Osteoblast (primary cell): ENCODE data around the gene TCF7L2. TPM values are rescaled to one million over a fixed set of nuclear protein-coding genes. Genes with fewer than 3 reads are reported as not detected.
A peak's percentile ranks its signal among the peaks of the same experiment; 100 is the strongest.

ENCODE experiments used
- DNase-seq: peaks from one replicate; pipeline ENCODE4 v3.0.0; 2011; ENCODE audit warnings: low spot score, mixed read lengths; ENCODE audit not compliant: insufficient read length; ENCODE audit errors: missing footprints
- H2AFZ ChIP-seq: 2 replicates; pipeline ENCODE4 v1.6.0; 2011; ENCODE audit warnings: mild to moderate bottlenecking, low read length
- H3K27ac ChIP-seq: 2 replicates; pipeline ENCODE4 v1.5.1; 2011; ENCODE audit warnings: mild to moderate bottlenecking, low read depth, low read length, moderate library complexity
- H3K27me3 ChIP-seq: 2 replicates; pipeline ENCODE4 v1.6.0; 2012; ENCODE audit warnings: mild to moderate bottlenecking, control low read depth, inconsistent platforms, low read length, moderate library complexity; ENCODE audit not compliant: insufficient read depth
- H3K36me3 ChIP-seq: 2 replicates; pipeline ENCODE4 v1.5.1; 2011; ENCODE audit warnings: mild to moderate bottlenecking, low read length, control low read depth, moderate library complexity; ENCODE audit not compliant: insufficient read depth
- H3K4me1 ChIP-seq: 2 replicates; pipeline ENCODE4 v1.5.1; 2011; ENCODE audit warnings: mild to moderate bottlenecking, low read length, control low read depth, moderate library complexity; ENCODE audit not compliant: insufficient read depth
- H3K4me2 ChIP-seq: 2 replicates; pipeline ENCODE4 v1.6.0; 2011; ENCODE audit warnings: mild to moderate bottlenecking, low read length; ENCODE audit not compliant: insufficient read depth
- H3K4me3 ChIP-seq: fragments of 200-600 bp; sonication (generic); 3 replicates; pipeline ENCODE4 v1.5.1; 2012; ENCODE audit warnings: mild to moderate bottlenecking, low read length, inconsistent platforms; ENCODE audit not compliant: insufficient read depth
- H3K79me2 ChIP-seq: 2 replicates; pipeline ENCODE4 v1.6.0; 2012; ENCODE audit warnings: mild to moderate bottlenecking, low read length, control low read depth, inconsistent platforms; ENCODE audit not compliant: insufficient read depth
- H3K9me3 ChIP-seq: 2 replicates; pipeline ENCODE4 v1.5.1; 2011; ENCODE audit warnings: low read depth, low read length, control low read depth
- H4K20me1 ChIP-seq: 2 replicates; pipeline ENCODE4 v1.6.0; 2012; ENCODE audit warnings: mild to moderate bottlenecking, low read length, control low read depth; ENCODE audit not compliant: insufficient read depth
- total RNA-seq: library from RNA; depleted of rRNA; stranded (reverse); fragments of >200 nt; gene quantifications from 2 replicates; pipeline ENCODE4 v1.2.3, GENCODE V29; 2012
- TF ChIP-seq, protein P1 (sequence below): IDR thresholded peaks from 2 replicates; pipeline ENCODE4 v1.5.1; 2011; ENCODE audit warnings: mild to moderate bottlenecking, low read depth, low read length, moderate library complexity; ENCODE audit errors: extremely low read depth

TCF7L2 gene
- total RNA-seq, 1 donor, result 9.0 TPM

- peak overlapping the region; percentile 76 for H3K4me2 ChIP-seq
- peak overlapping the region; percentile 22 for H3K4me3 ChIP-seq
- no peak overlapping the region for H2AFZ ChIP-seq
- TF ChIP-seq, protein P1, sequence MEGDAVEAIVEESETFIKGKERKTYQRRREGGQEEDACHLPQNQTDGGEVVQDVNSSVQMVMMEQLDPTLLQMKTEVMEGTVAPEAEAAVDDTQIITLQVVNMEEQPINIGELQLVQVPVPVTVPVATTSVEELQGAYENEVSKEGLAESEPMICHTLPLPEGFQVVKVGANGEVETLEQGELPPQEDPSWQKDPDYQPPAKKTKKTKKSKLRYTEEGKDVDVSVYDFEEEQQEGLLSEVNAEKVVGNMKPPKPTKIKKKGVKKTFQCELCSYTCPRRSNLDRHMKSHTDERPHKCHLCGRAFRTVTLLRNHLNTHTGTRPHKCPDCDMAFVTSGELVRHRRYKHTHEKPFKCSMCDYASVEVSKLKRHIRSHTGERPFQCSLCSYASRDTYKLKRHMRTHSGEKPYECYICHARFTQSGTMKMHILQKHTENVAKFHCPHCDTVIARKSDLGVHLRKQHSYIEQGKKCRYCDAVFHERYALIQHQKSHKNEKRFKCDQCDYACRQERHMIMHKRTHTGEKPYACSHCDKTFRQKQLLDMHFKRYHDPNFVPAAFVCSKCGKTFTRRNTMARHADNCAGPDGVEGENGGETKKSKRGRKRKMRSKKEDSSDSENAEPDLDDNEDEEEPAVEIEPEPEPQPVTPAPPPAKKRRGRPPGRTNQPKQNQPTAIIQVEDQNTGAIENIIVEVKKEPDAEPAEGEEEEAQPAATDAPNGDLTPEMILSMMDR, result no peak
- peak overlapping the region; percentile 25 for H3K27ac ChIP-seq
- H3K4me1 ChIP-seq, result peaks cover 33% of the 10 kb centered on the region
- H3K27me3 ChIP-seq, result no peaks in the 10 kb centered on the region
- no peak for DNase-seq
- no peaks in the 10 kb centered on the region for H3K9me3 ChIP-seq
- H3K36me3 ChIP-seq, result no peaks in the 10 kb centered on the region
- H3K79me2 ChIP-seq, result peaks cover 47% of the 10 kb centered on the region
- peaks cover 38% of the 10 kb centered on the region for H4K20me1 ChIP-seq
Measured at GRCh38 chr10:113028456-113029440, 78.7 kb downstream of the TCF7L2 start.

GRCh38 chr10:113030453-113030852 is 80.4 kb downstream of the TCF7L2 start:
- Histone ChIP-seq H2AFZ (no peak overlapping the region), H3K36me3 (no peaks in the 10 kb centered on the region), H3K27ac (peak overlapping the region; percentile 5), H3K4me2 (no peak overlapping the region), H3K9me3 (no peaks in the 10 kb centered on the region), H4K20me1 (peaks cover 35% of the 10 kb centered on the region), H3K4me3 (no peak overlapping the region), H3K4me1 (peaks cover 39% of the 10 kb centered on the region), H3K27me3 (no peaks in the 10 kb centered on the region), H3K79me2 (peaks cover 53% of the 10 kb centered on the region)
- TF ChIP-seq, protein P1, result no peak
- DNase-seq, result no peak

GRCh38 chr10:113031147-113031546 is 81.1 kb downstream of the TCF7L2 start:
- Histone ChIP-seq H3K4me1 (peaks cover 46% of the 10 kb centered on the region), H4K20me1 (peaks cover 35% of the 10 kb centered on the region), H3K27me3 (no peaks in the 10 kb centered on the region), H3K9me3 (no peaks in the 10 kb centered on the region), H3K27ac (no peak overlapping the region), H3K79me2 (peaks cover 53% of the 10 kb centered on the region), H3K4me2 (no peak overlapping the region), H3K4me3 (no peak overlapping the region), H2AFZ (no peak overlapping the region), H3K36me3 (no peaks in the 10 kb centered on the region)
- TF ChIP-seq, protein P1, result no peak
- no peak for DNase-seq

DNA sequence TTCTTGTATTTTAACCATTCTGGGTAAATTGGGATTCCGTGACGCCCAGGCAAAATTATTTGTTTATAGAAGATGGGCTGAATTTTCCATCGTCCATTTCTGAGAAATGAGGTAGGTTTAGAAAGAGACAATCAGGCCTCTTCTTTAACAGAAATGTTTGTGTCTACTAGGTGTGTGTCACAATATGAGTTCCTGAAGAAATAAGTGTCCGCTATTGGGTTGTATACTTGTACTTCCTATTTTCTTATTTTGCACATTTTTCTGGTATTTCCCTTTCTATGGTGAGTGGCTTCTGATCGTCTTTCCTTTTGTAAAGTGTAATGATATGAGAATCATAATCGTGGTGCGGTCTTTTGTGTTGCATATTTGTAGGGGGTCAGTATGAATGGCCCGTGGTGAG is 83.9 kb downstream of the TCF7L2 start:
- peaks cover 46% of the 10 kb centered on the region for H3K79me2 ChIP-seq

More for the DNA sequence above, 83.9 kb downstream of the TCF7L2 start:
- DNase-seq, result no peak
- TF ChIP-seq, protein P1, result no peak
- Histone ChIP-seq H3K9me3 (no peaks in the 10 kb centered on the region), H3K4me3 (no peak overlapping the region), H4K20me1 (peaks cover 17% of the 10 kb centered on the region), H3K36me3 (no peaks in the 10 kb centered on the region), H3K4me1 (peaks cover 19% of the 10 kb centered on the region), H3K4me2 (no peak overlapping the region), H2AFZ (no peak overlapping the region), H3K27ac (no peak overlapping the region), H3K27me3 (no peaks in the 10 kb centered on the region)
